Common myeloid progenitor, CD34-positive (primary cell): ENCODE data around the gene MOAP1. TPM values are rescaled to one million over a fixed set of nuclear protein-coding genes. Genes with fewer than 3 reads are reported as not detected.
"Not testable (repeated sequence)": the region's sequence is repeated elsewhere in the genome, so short reads cannot be mapped to it uniquely, and the experiment has no call there.

Source experiments
- CTCF ChIA-PET: fragments of 350-600 bp; sonication (Branson Sonifier 250); formaldehyde crosslinking; loops from one replicate; lab custom pipeline; 2021; ENCODE audit warnings: antibody characterized with exemption; lab: Charles Lee
- POLR2A ChIA-PET: fragments of 350-600 bp; sonication (Branson Sonifier 250); formaldehyde crosslinking; loops from one replicate; lab custom pipeline; 2021; ENCODE audit warnings: antibody characterized with exemption; lab: Charles Lee
- DNase-seq, 3 donors: peaks; one replicate each; pipeline versions ENCODE4 v3.0.0 to v3.0.0-alpha.2; 2013
- H3K27ac ChIP-seq, 2 experiments: 1 replicate in 1 of 2; 2 replicates in 1 of 2; pipeline ENCODE4 v1.7.0; 2013; ENCODE audit warnings: inconsistent platforms in 2 of 2, low read length in 2 of 2, mild to moderate bottlenecking in 2 of 2, low read depth in 1 of 2, moderate library complexity in 1 of 2; ENCODE audit not compliant: severe bottlenecking in 2 of 2, insufficient read depth in 1 of 2, poor library complexity in 1 of 2
- H3K27me3 ChIP-seq, 5 experiments: replicated peaks in 2 of 5; 1 replicate in 3 of 5; 2 replicates in 2 of 5; pipeline versions ENCODE4 v1.6.1 to v1.7.0; 2013; ENCODE audit warnings: low read length in 4 of 5, mild to moderate bottlenecking in 2 of 5, moderate library complexity in 2 of 5, inconsistent platforms in 1 of 5; ENCODE audit not compliant: insufficient read depth in 5 of 5, control insufficient read depth in 4 of 5
- H3K36me3 ChIP-seq, 4 experiments: 1 replicate in 2 of 4; 2 replicates in 2 of 4; pipeline versions ENCODE4 v1.6.1 to v1.7.0; 2013; ENCODE audit warnings: low read length in 3 of 4, control low read depth in 1 of 4, mild to moderate bottlenecking in 1 of 4; ENCODE audit not compliant: control insufficient read depth in 4 of 4, insufficient read depth in 4 of 4
- H3K4me1 ChIP-seq, 4 experiments: 1 replicate in 3 of 4; 2 replicates in 1 of 4; pipeline versions ENCODE4 v1.6.1 to v1.7.1; 2013; ENCODE audit warnings: low read length in 3 of 4, mild to moderate bottlenecking in 3 of 4, control low read depth in 1 of 4, inconsistent platforms in 1 of 4, moderate library complexity in 1 of 4; ENCODE audit not compliant: control insufficient read depth in 4 of 4, insufficient read depth in 4 of 4; ENCODE audit errors: control extremely low read depth in 1 of 4
- H3K4me3 ChIP-seq, 7 experiments: 1 replicate in 4 of 7; 2 replicates in 3 of 7; pipeline versions ENCODE4 v1.5.1 to v1.7.0; 2013; ENCODE audit warnings: mild to moderate bottlenecking in 7 of 7, low read length in 6 of 7, moderate library complexity in 6 of 7, inconsistent platforms in 2 of 7, low read depth in 2 of 7, control low read depth in 1 of 7; ENCODE audit not compliant: insufficient read depth in 4 of 7, control insufficient read depth in 1 of 7; ENCODE audit errors: extremely low read depth in 1 of 7
- H3K9me3 ChIP-seq, 5 experiments: 1 replicate in 4 of 5; 2 replicates in 1 of 5; pipeline versions ENCODE4 v1.6.1 to v1.7.1; 2013; ENCODE audit warnings: low read length in 4 of 5, mild to moderate bottlenecking in 2 of 5, inconsistent platforms in 1 of 5, low read depth in 1 of 5, moderate library complexity in 1 of 5; ENCODE audit not compliant: control insufficient read depth in 4 of 5, insufficient read depth in 2 of 5; ENCODE audit errors: control extremely low read depth in 1 of 5
- WGBS: methylation state at CpG from one replicate; pipeline ENCODE4 v1.1.5; 2013; ENCODE audit not compliant: insufficient coverage; 5-methylcytosine and 5-hydroxymethylcytosine counted together
- polyA plus RNA-seq: library from polyadenylated mRNA; unstranded; fragments of 120-200 nt; gene quantifications from one replicate; pipeline ENCODE4 v1.2.1, GENCODE V29; 2013

Gene MOAP1, protein sequence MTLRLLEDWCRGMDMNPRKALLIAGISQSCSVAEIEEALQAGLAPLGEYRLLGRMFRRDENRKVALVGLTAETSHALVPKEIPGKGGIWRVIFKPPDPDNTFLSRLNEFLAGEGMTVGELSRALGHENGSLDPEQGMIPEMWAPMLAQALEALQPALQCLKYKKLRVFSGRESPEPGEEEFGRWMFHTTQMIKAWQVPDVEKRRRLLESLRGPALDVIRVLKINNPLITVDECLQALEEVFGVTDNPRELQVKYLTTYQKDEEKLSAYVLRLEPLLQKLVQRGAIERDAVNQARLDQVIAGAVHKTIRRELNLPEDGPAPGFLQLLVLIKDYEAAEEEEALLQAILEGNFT
- 51.3 TPM for polyA plus RNA-seq

DNA sequence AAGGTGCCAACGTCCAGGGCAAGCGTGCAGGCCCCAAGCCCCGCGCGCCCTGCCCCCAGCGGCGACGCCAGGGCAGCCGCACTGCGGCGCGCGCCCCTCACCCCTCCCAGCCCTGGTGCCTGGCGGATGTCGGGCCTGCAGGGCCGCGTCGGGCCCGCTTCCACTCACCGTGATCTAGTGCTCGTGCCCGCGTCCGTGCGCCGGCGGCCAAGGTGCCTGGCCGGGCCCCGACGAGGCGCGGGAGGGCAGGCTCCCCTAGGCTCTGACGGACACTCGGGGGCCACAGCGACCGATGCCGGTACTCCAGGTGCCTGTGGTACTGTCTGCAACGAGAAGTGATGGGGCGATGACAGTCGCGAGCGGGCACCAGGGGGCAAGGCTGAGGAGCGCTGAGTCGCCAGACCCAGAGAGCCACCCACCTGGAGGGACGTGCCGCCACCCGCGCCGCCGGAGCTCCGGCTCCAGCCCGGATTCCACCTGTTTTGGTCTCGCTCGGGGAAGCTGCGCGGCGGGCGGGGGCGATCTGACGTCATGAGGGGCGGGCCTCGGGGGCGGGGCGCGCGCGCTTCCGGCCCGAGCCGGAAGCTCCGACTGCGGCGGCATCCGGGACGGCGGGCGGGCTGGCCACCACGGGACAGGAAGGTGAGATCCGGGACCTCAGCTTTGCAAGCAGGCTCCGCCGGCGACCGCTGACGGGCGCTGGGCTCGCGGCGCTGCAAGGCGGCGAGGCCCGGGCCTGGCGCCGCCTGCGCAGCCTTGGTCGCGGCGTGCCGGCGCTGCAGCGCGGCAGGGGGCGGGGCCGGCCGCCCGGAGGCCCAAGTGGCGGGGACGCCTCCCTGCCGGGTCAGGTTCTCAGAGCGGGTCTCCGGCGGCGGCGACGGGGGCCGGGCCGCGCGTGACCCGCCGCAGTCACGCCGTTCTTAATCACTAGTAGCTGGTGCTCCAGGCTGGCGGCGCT lies at the start of gene MOAP1, which contains the start of gene LYSET:
Gene MOAP1, minus strand, starts transcription at position 507 of the 958 bp plus-strand sequence. CDS start 655 bp downstream, outside the sequence.
Gene LYSET, plus strand, starts transcription at position 927 of the 958 bp plus-strand sequence. CDS start 89 bp downstream, outside the sequence.
- Histone ChIP-seq H3K36me3 (peaks cover 4 to 24% (median 9%) of the 10 kb centered on the region in 4 experiments), H3K27ac (peak within 1 kb of the TSS; percentile 85 to 90), H3K9me3 (no peaks in the 10 kb centered on the region), H3K4me3 (peak within 1 kb of the TSS; percentile 67 to 95 (median 89)), H3K4me1 (peaks cover 0 to 26% (median 20%) of the 10 kb centered on the region in 4 experiments), H3K27me3 (no peaks in the 10 kb centered on the region)
- DNase-seq: peak; percentile 94 to 98 (median 96)
- ChIA-PET CTCF (interaction anchor here (0.6 to 3.8 kb wide), 7 partner anchors 9 to 1565 kb away, joined by 3 to 27 read pairs (median 4); partner anchors contain the start of genes GON7 and UBR7), POLR2A (interaction anchor here (0.5 to 1.7 kb wide), 7 partner anchors 10 to 137 kb away, joined by 3 to 15 read pairs (median 3); partner anchors contain the start of genes GON7 and UBR7)
- WGBS: 0% methylated on average over 121 of the region's 124 CpGs

DNA sequence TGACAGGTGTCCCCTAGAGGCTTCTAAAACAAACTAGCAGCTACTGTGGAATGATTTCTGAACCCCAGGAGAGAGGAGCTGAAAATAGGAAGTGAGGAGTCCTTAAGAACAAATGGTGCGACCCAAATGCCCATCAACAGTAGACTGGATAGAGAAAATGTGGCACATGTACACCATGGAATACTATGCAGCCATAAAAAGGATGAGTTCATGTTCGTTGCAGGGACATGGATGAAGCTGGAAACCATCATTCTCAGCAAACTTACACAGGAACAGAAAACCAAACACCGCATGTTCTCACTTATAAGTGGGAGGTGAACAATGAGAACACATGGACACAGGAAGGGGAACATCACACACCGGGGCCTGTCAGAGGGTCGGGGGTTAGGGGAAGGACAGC lies 48.4 kb upstream of the MOAP1 start:
- H3K9me3 ChIP-seq, H3K4me3 ChIP-seq, DNase-seq, H3K27ac ChIP-seq, POLR2A ChIA-PET: not testable (repeated sequence)
- H3K27me3 ChIP-seq: peaks cover 0 to 23% (median 6%) of the 10 kb centered on the region in 5 experiments
- CTCF ChIA-PET: interaction anchor here (1.1 to 1.5 kb wide), 6 partner anchors 14 to 387 kb away, joined by 3 to 4 read pairs (median 3); no protein-coding TSS in a partner anchor
- 95% methylated on average over 3 of the region's 5 CpGs for WGBS
- peaks cover 0 to 11% (median 4%) of the 10 kb centered on the region in 4 experiments for H3K36me3 ChIP-seq
- peaks cover 0 to 14% (median 8%) of the 10 kb centered on the region in 4 experiments for H3K4me1 ChIP-seq

DNA sequence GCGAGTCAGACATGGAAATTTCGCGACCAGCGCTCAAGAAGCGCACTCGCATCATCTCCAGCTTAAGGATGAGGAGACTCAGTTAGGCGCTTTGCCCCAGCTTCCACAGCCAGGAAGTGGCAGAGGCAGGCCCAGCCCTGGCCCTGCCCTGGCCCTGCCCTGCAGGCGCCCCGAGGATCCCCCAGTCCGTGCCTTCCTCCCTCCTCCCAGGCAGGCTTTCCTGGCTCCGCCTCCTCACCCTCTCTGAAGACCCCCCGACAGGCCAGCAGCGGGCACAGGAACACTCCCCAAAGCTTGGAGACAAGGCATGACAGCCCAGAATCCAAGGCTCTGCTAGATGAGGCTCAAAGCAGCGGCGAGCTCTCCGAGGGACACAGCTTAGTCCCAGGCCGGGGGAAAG lies 47.5 kb upstream of the MOAP1 start:
- Histone ChIP-seq H3K27ac (no peak overlapping the region), H3K4me1 (peaks cover 0 to 14% (median 8%) of the 10 kb centered on the region in 4 experiments), H3K36me3 (peaks cover 4 to 20% (median 12%) of the 10 kb centered on the region in 4 experiments), H3K4me3 (peak overlapping the region in 3 of 7 experiments; percentile 64 to 67 (median 66)), H3K27me3 (peaks cover 0 to 23% (median 6%) of the 10 kb centered on the region in 5 experiments), H3K9me3 (no peaks in the 10 kb centered on the region)
- ChIA-PET POLR2A (no interaction called here), CTCF (interaction anchor here (1.1 to 1.2 kb wide), 2 partner anchors 54 to 65 kb away, joined by 3 read pairs; no protein-coding TSS in a partner anchor)
- 66% methylated on average over 16 of the region's 17 CpGs for WGBS
- DNase-seq: no peak

DNA sequence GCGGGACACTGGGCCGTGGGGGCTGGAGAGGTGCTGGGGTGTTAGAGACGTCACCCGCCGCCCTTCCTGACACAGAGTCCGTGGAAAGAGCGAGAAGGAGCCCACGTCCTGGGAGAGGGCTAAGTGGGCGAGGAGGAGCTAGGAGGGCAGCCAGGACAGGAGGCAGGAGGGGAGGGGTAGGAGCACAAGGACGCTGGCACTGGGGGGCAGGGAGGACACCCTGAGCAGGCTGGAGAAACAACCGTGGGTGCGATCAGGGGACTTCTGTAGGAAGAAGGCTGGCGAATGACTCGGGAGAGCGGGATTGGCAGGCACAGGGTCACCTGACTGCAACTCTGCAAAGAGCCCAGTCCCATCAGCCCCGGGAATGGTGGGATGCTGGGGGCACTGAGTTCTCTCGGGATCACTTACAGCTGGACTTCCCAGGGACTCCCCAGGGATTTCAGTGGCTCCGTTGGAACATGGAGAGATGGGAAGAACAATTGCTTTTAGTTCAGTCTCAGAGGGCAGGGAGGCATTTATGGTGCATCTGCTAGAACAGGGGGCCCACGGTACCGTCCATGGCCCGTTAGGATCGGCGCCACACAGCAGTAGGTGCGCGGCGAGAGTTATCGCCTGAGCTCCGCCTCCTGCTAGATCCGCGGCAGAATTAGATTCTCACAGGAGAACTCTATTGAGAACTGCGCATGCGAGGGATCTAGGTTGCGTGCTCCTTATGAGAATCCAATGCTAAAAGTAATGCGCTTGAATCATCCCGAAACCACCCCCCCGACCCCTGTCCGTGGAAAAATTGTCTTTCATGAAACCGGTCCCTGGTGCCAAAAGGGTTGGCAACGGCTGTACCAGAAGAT lies 46.7 kb upstream of the MOAP1 start:
- peaks cover 0 to 14% (median 8%) of the 10 kb centered on the region in 4 experiments for H3K4me1 ChIP-seq
- ChIA-PET POLR2A (no interaction called here), CTCF (no interaction called here)
- WGBS: 47% methylated on average over 39 of the region's 39 CpGs
- peak overlapping the region; percentile 1 to 67 (median 49) for H3K4me3 ChIP-seq
- peaks cover 7 to 25% (median 15%) of the 10 kb centered on the region in 4 experiments for H3K36me3 ChIP-seq
- no peak overlapping the region for H3K27ac ChIP-seq
- peaks cover 0 to 23% (median 6%) of the 10 kb centered on the region in 5 experiments for H3K27me3 ChIP-seq
- DNase-seq: peak in 2 of 3 donors; percentile 14 to 21
- no peaks in the 10 kb centered on the region for H3K9me3 ChIP-seq

DNA sequence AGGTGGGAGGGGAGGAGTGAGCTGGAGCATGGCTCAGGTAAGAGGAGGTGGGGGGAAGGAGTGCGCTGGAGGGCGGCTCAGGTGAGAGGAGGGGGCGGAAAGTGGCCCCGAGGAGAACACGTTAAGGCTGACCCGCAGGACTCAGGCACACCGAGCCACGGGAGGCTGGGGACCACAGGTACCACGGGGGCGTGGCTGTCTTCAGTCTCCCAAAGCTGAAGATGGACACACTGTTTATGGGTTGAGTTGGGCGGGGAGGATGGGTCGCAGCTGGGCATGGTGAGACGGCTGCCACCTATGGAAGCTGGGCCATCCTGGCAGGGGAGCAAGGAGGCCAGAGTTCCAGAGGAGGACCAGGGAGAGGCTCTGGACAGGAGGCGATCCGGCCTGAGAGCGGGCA lies 45.8 kb upstream of the MOAP1 start:
- no peaks in the 10 kb centered on the region for H3K9me3 ChIP-seq
- peaks cover 7 to 29% (median 21%) of the 10 kb centered on the region in 4 experiments for H3K36me3 ChIP-seq
- CTCF ChIA-PET: no interaction called here
- POLR2A ChIA-PET: no interaction called here
- no peak for DNase-seq
- no peak overlapping the region for H3K27ac ChIP-seq
- peaks cover 0 to 23% (median 6%) of the 10 kb centered on the region in 5 experiments for H3K27me3 ChIP-seq
- H3K4me3 ChIP-seq: no peak overlapping the region
- H3K4me1 ChIP-seq: peaks cover 0 to 14% (median 8%) of the 10 kb centered on the region in 4 experiments
- WGBS: 98% methylated on average over 15 of the region's 16 CpGs

DNA sequence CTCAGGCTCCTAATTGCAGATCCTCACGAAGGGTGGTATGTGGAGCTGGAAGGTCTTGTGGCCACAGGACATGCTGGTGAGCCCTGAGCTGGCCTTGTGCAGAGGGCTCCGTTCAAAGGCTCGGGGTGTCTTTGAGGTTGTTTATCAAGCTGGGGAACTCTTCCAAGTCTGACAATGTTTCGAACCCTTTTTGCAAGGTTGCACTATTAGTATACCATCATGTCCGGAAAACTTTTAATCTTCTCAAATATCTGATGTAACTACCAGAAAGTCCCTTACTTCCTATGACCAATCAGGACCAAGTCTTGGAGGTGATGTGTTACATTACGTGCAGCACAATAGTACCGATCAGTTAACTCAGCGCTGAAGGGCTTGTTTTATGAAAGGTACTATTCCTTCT lies 43.9 kb upstream of the MOAP1 start:
- no peak overlapping the region for H3K4me3 ChIP-seq
- DNase-seq: no peak
- H3K9me3 ChIP-seq: no peaks in the 10 kb centered on the region
- CTCF ChIA-PET: no interaction called here
- peaks cover 0 to 14% (median 8%) of the 10 kb centered on the region in 4 experiments for H3K4me1 ChIP-seq
- H3K27me3 ChIP-seq: peaks cover 0 to 17% (median 4%) of the 10 kb centered on the region in 5 experiments
- H3K27ac ChIP-seq: no peak overlapping the region
- WGBS: 100% methylated on average over 5 of the region's 8 CpGs
- POLR2A ChIA-PET: no interaction called here
- H3K36me3 ChIP-seq: peaks cover 7 to 42% (median 30%) of the 10 kb centered on the region in 4 experiments
